Mucosa of descending colon (tissue), 3 donors: Measurements from ENCODE around the gene CCL8. TPM values are rescaled to one million over a fixed set of nuclear protein-coding genes. Genes with fewer than 3 reads are reported as not detected.

Source experiments
- ATAC-seq: fragments of 200-7000 bp; cut with Tn5 transposase; one replicate; pipeline ENCODE4 v1.9.1; 2020; ENCODE audit warnings: mild to moderate bottlenecking, moderate library complexity
- DNase-seq, 3 donors: peaks; one replicate each; pipeline ENCODE4 v3.0.0-alpha.2; 2020
- H3K36me3 ChIP-seq: fragments of 200-600 bp; one replicate; pipeline ENCODE4 v1.8.0; 2021; ENCODE audit warnings: low read depth, mild to moderate bottlenecking
- H3K4me1 ChIP-seq: fragments of 200-600 bp; one replicate; pipeline ENCODE4 v1.8.0; 2021; ENCODE audit warnings: low read depth, mild to moderate bottlenecking
- H3K4me3 ChIP-seq: fragments of 200-600 bp; one replicate; pipeline ENCODE4 v1.8.0; 2021; ENCODE audit warnings: mild to moderate bottlenecking
- H3K9me3 ChIP-seq: fragments of 200-600 bp; one replicate; pipeline ENCODE4 v1.8.0; 2021; ENCODE audit warnings: mild to moderate bottlenecking
- CTCF ChIP-seq: fragments of 200-600 bp; IDR thresholded peaks from one replicate; pipeline ENCODE4 v1.8.0; 2022; ENCODE audit warnings: antibody characterized with exemption, mild to moderate bottlenecking
- intact Hi-C, 2 donors: fragments of 100-400 bp; cut with DNase I in 1 of 2; cut with micrococcal nuclease in 1 of 2; formaldehyde crosslinking; loops; one replicate each; pipeline versions ENCODE4 v1.11.0 to v1.11.1; 2022; cut with DNase I, micrococcal nuclease
- total RNA-seq, 3 donors: library from RNA; stranded (reverse); fragmentation: NEBNext Ultra II Directional in 2 of 3; extraction: Animal tissue kit (Norgen Biotek cat#: 25700) in 2 of 3; gene quantifications; one replicate each; pipeline versions ENCODE4 v1.2.1 to v1.2.4, GENCODE V29; 2021 to 2023
- donor health status: DM: no; HTN: no; CAD: no; lungs with moderate emphysema.
- donor health status: DM: no; HTN: no; CAD: no.
- donor health status: DM: no; HTN: yes; CAD: no.

Gene CCL8
- total RNA-seq, 3 donors from 2014 or later, result 1.6 to 2.7 (median 1.6) TPM

- intact Hi-C loops, result loop anchor here (2.0 to 5.0 kb wide), 2 partner anchors 162 to 163 kb away; no protein-coding TSS in a partner anchor
- H3K4me3 ChIP-seq, result no peak overlapping the region
Measured at GRCh38 chr17:34360601-34361270, 41.5 kb downstream of the CCL8 start.

GRCh38 chr17:34361478-34362061, 42.3 kb downstream of the CCL8 start:
- Histone ChIP-seq H3K9me3 (no peaks in the 10 kb centered on the region), H3K4me1 (no peaks in the 10 kb centered on the region), H3K4me3 (no peak overlapping the region), H3K36me3 (no peaks in the 10 kb centered on the region)
- DNase-seq (peak; percentile 86 to 96 (median 91)), ATAC-seq (peak; percentile 97)
- peak; percentile 87 for TF ChIP-seq CTCF
- intact Hi-C loops, result loop anchor here (2.0 to 5.0 kb wide), 2 partner anchors 163 to 164 kb away; no protein-coding TSS in a partner anchor

More at GRCh38 chr17:34360601-34361270, 41.5 kb downstream of the CCL8 start:
- Histone ChIP-seq H3K36me3 (no peaks in the 10 kb centered on the region), H3K9me3 (no peaks in the 10 kb centered on the region), H3K4me1 (no peaks in the 10 kb centered on the region)
- no peak for TF ChIP-seq CTCF
- DNase-seq (no peak), ATAC-seq (no peak)

GRCh38 chr17:34363183-34363661, 44.0 kb downstream of the CCL8 start, which contains the start of gene CCL1:
TSS of gene CCL1 (minus strand) at chr17:34363233. CDS start at chr17:34363161, 72 bp downstream.
- intact Hi-C loops, result loop anchor here in 1 of 2 donors (5.0 kb wide), 1 partner anchor 166 kb away; no protein-coding TSS in a partner anchor
- TF ChIP-seq CTCF, result no peak
- DNase-seq (no peak), ATAC-seq (no peak)
- Histone ChIP-seq H3K4me1 (no peaks in the 10 kb centered on the region), H3K9me3 (no peaks in the 10 kb centered on the region), H3K4me3 (no peak within 1 kb of the TSS), H3K36me3 (no peaks in the 10 kb centered on the region)

- H3K9me3 ChIP-seq, result no peaks in the 10 kb centered on the region
- no peaks in the 10 kb centered on the region for H3K36me3 ChIP-seq
- DNase-seq (no peak), ATAC-seq (no peak)
- H3K4me1 ChIP-seq, result no peaks in the 10 kb centered on the region
- H3K4me3 ChIP-seq, result no peak overlapping the region
- no peak for TF ChIP-seq CTCF
- intact Hi-C loops, result loop anchor here in 1 of 2 donors (5.0 kb wide), 1 partner anchor 167 kb away; no protein-coding TSS in a partner anchor
Measured at GRCh38 chr17:34364751-34365150, 45.5 kb downstream of the CCL8 start.

GRCh38 chr17:34365340-34365739, 46.1 kb downstream of the CCL8 start:
- H3K4me3 ChIP-seq, result no peak overlapping the region
- no peak for DNase-seq
- no peak for ATAC-seq
- H3K4me1 ChIP-seq, result no peaks in the 10 kb centered on the region
- intact Hi-C loops, result no loop called here
- no peaks in the 10 kb centered on the region for H3K9me3 ChIP-seq
- TF ChIP-seq CTCF, result no peak
- no peaks in the 10 kb centered on the region for H3K36me3 ChIP-seq
